ENCODE results near the gene SLC6A13. TPM values are rescaled to one million over a fixed set of nuclear protein-coding genes. Genes with fewer than 3 reads are reported as not detected.

The SLC6A13 gene
- total RNA-seq, 1 donor: not detected

DNA sequence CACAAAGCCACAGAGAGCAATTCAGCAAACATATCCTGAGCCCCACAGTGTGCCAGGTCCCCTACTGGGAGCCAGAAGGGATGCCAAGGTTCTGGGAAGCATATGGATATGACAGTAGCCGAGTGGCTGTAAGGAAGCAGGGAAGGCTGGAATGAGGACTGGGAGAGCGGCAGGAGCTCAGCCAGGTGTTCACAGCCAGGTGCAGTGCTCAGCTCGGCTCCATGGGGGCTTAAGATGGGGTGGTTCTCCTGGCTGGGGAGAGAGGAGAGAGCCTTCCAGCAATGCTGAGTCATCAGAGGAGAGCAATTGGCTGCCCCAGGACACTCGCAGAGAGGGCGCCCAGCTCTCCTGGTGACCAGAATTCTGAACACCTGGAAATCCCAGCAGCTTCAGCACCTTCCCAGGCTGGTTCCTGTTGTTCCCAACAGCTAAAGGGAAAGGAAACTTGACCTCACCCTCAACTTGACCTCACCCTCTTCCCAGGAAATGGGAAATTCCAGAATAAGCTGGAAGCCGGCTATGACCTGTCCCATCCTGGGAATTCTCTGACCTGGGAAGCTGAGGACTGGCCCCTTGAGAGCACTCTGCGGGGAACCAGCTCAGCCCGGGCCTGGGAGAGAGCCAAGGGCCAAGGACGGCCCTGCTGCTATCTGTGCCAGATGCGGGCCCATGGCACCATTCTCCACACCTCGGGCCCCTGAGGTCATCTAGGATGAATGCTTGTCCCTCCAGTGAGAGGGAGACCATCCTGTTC is 83.3 kb downstream of the SLC6A13 start:
- Histone ChIP-seq H3K9me3 (ENCODE audit: low read depth, low read length) (no peaks in the 10 kb centered on the region), H3K4me1 (ENCODE audit: insufficient read depth, low read length) (peaks cover 13% of the 10 kb centered on the region), H3K4me3 (ENCODE audit: low read length) (no peak overlapping the region), H3K27me3 (ENCODE audit: insufficient read depth, low read length) (no peaks in the 10 kb centered on the region)

DNA sequence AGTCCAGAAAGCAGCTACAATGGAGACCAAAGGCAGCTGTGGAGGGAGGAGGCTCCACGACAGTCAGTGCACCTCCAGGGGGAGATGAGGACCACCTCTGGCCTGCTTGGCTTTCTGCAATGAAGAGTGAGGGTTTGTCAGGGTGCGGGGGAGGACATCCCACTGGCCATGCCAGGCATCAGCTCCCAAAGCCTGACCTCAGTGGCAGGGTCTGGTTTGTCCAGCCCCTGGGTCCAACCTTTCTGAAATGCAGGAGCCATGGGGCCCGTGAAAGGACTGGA is 83.9 kb downstream of the SLC6A13 start:
- Histone ChIP-seq H3K4me3 (ENCODE audit: low read length) (no peak overlapping the region), H3K27me3 (ENCODE audit: insufficient read depth, low read length) (no peaks in the 10 kb centered on the region), H3K9me3 (ENCODE audit: low read depth, low read length) (no peaks in the 10 kb centered on the region), H3K4me1 (ENCODE audit: insufficient read depth, low read length) (peaks cover 13% of the 10 kb centered on the region)

DNA sequence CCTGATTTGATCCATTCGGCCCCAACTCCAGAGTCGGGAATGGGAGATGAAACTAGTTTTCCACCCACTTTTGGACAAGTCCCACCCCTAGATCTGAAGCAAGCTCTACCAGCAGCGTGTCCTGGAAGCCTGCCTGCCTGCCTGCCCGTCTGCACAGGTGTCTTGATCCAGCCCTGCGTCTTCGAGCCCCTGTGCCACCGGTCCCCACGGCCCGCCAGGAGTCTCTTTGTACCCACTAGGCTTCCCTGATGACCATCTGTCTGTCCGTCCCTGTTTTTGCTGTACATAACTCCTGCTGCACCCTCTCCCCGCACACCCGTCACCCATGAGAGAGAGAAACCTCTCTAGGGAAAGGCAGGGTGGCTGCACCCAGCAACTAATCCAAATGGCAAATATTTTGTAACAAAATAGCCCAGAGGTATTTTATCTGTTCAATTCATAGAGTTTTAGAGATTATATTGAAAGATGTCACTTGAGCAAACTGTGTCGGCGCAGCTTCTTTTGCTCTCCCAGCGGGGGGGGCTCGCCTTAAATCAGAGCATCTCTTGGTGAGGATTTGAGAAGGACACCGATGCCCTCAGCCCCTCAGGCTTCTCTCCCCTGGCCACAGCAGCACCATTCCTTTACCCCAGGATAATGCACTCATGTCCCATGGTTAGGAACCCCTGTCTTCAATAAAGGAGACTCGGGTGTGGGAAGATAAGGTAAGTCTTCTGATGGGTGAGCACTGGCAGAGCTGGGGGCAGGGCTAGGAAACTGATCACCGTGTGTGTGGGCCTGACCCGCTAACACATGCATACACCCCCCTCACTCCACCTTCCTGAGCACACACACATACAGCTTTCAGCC is 84.4 kb downstream of the SLC6A13 start:
- H3K9me3 ChIP-seq (ENCODE audit: low read depth, low read length): no peaks in the 10 kb centered on the region
- peaks cover 13% of the 10 kb centered on the region for H3K4me1 ChIP-seq (ENCODE audit: insufficient read depth, low read length)
- H3K27me3 ChIP-seq (ENCODE audit: insufficient read depth, low read length): no peaks in the 10 kb centered on the region
- no peak overlapping the region for H3K4me3 ChIP-seq (ENCODE audit: low read length)

DNA sequence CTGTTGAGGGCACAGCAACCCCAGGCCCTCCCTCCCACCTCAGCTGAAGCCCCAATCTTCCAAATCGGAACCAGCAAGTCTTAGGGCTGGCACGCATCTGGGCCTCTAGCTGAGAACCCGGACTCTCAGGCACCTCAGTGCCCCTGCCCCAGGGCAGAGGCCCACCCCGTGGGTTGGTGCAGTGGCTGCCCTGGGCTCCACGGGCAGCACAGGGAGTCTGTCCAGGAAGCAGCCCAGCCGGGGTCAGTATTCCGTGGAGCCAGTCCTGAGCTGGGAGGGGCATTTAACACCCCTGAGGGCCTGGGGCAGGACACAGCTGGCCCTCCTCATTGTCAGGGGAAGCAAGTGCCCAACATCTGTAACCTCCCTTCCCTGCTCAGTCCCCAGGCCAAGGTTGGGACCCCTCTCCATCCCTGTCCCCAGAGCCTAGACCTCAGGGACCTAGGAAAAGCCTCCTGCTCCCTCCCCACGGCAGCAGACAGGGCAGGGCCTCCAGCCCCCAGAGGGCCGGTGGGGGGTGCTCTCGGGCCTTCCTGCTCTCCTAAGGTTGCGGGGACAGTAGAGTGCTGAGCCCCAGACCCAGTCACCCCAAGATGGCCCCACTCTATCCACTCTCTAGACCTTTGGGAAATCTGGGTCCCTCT is 85.2 kb downstream of the SLC6A13 start:
- H3K4me1 ChIP-seq (ENCODE audit: insufficient read depth, low read length): peaks cover 19% of the 10 kb centered on the region
- no peaks in the 10 kb centered on the region for H3K9me3 ChIP-seq (ENCODE audit: low read depth, low read length)
- H3K27me3 ChIP-seq (ENCODE audit: insufficient read depth, low read length): no peaks in the 10 kb centered on the region
- no peak overlapping the region for H3K4me3 ChIP-seq (ENCODE audit: low read length)

DNA sequence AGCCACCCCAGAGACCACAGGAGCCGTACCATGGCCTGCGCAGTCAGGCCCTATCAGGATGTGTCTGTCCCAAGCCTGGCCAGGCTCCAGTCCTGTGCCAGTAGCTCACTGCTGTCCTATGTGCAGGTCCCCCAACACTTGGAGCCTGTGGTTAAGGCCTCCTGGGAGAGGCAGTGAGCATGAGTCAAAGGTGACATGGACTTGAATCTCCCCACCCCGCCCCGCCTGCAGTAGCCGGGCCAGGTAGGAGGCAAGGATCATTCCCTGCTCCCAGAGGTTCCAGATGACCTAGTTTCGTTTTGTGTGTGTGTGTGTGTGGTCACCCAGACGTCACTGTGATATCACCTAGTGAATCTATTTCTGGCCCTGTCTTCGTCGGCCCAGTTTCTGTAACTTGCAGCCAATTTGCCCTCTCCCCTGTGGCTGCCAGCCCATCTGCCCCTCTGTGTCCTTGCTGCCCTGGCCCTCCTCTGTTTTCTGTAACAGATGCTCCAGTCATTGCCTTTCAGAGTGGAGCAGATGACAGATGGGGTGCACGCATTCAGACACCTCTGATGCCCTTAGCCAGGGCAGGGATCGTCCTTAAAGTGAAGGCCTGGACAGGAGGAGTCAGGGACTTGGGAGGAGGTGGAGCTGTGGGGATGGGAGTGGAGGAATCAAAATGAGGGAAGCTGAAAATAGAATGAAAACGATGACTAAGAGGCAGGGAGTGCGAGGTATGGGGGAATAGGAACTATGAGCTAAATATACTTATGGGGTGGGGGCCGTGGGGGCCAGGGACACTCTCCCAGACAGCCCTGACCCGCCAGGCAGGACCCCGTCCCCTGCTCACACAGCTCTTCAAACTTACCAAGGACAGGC is 86.1 kb downstream of the SLC6A13 start:
- no peak overlapping the region for H3K4me3 ChIP-seq (ENCODE audit: low read length)
- no peaks in the 10 kb centered on the region for H3K27me3 ChIP-seq (ENCODE audit: insufficient read depth, low read length)
- H3K4me1 ChIP-seq (ENCODE audit: insufficient read depth, low read length): peaks cover 21% of the 10 kb centered on the region
- no peaks in the 10 kb centered on the region for H3K9me3 ChIP-seq (ENCODE audit: low read depth, low read length)

DNA sequence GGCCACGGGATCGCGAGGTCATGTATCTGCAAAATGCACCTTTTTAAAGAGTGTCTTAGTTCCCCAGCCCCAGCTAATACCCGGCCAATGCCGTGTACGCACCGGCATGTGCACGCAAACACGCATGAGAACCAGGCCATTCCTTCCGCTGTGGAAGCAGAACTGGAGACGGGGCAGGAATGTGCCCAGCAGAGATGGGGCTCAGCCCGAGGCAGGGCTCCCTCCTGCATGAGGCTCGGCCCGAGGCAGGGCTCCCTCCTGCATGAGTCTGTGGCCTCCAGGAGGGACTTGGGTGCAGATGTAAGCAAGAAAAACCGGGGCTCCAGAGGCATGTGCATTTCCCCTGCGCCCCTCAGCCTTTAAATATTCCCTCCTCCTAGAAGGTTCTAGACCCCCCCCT is 86.9 kb downstream of the SLC6A13 start:
- Histone ChIP-seq H3K27me3 (ENCODE audit: insufficient read depth, low read length) (no peaks in the 10 kb centered on the region), H3K4me1 (ENCODE audit: insufficient read depth, low read length) (peaks cover 19% of the 10 kb centered on the region), H3K9me3 (ENCODE audit: low read depth, low read length) (no peaks in the 10 kb centered on the region), H3K4me3 (ENCODE audit: low read length) (no peak overlapping the region)

DNA sequence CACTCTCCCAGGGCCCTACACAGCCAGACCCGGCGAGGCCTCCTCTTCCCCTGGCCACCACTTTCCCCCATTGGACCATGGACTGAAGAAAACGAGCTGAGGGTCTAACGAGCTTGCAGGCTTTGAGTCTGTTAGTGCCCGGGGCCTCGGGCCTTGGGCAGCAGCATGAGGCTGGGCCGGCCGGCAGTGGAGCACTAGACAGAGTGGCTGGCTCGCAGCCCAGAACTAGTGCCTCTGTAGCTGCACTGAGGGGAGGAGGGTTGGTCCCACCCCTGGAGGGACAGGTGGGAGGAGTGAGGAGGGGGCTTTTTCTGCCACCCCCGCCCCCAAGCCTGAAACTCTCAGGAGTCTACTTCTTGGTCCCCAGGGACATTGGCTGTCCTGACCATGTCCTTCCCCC is 87.4 kb downstream of the SLC6A13 start:
- no peak overlapping the region for H3K4me3 ChIP-seq (ENCODE audit: low read length)
- peaks cover 14% of the 10 kb centered on the region for H3K4me1 ChIP-seq (ENCODE audit: insufficient read depth, low read length)
- H3K27me3 ChIP-seq (ENCODE audit: insufficient read depth, low read length): no peaks in the 10 kb centered on the region
- no peaks in the 10 kb centered on the region for H3K9me3 ChIP-seq (ENCODE audit: low read depth, low read length)

DNA sequence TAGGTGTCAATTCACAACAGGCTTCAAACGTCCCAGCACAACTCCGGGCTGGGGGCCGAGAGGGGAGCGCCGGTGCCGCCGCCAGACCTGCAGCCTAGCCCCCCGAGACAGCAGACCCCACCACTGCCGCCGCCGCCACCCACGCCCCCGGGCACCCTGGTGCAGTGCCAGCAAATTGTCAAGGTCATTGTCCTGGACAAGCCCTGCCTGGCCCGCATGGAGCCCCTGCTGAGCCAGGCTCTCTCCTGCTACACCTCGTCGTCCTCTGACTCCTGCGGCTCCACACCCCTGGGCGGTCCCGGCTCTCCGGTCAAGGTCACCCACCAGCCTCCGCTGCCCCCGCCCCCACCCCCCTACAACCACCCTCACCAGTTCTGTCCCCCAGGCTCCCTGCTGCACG is 88.0 kb downstream of the SLC6A13 start:
- no peaks in the 10 kb centered on the region for H3K27me3 ChIP-seq (ENCODE audit: insufficient read depth, low read length)
- H3K9me3 ChIP-seq (ENCODE audit: low read depth, low read length): no peaks in the 10 kb centered on the region
- no peak overlapping the region for H3K4me3 ChIP-seq (ENCODE audit: low read length)
- H3K4me1 ChIP-seq (ENCODE audit: insufficient read depth, low read length): peaks cover 8% of the 10 kb centered on the region

DNA sequence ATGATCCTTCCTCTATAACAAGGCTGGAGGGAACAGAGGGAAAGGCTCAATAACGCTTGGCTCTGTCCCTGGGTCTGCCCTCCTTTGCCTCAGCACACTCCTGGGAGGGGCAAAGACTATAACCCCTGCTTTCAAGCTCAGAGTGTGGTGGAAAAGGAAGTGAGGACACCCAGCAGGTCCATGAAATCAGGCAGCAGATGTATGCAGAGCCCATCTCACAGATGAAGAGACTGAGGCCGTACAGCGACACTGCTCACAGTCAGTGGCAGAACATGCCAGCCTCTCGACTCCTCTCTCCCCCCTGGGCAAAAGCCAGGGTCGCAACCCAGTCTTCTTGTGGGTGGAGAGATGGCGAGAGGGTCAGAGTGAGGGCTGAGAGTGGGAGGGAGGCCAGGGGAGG is 88.5 kb downstream of the SLC6A13 start:
- Histone ChIP-seq H3K4me3 (ENCODE audit: low read length) (no peak overlapping the region), H3K4me1 (ENCODE audit: insufficient read depth, low read length) (peaks cover 8% of the 10 kb centered on the region), H3K9me3 (ENCODE audit: low read depth, low read length) (no peaks in the 10 kb centered on the region), H3K27me3 (ENCODE audit: insufficient read depth, low read length) (no peaks in the 10 kb centered on the region)

DNA sequence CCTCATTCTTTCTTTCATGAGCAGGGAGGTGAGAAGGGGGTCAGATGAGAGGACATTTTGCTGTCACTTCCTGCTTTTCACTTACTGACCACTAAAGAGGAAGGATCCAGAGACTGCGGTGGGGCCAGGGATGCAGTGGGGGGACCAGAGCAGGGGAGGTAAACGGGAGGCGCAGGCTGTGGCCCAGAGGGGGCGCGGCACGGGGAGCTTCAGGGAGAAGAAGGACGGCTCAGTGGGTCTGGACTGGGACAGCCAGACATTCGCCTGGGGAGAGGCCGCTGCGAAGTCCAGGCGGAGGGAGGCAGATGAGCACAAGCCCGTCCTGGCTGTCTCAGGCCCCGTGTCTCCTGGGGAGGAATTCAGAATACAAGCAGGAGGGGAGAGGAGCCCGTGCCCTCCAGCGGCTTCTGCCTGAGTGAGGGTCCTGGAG is 89.9 kb downstream of the SLC6A13 start:
- Histone ChIP-seq H3K4me3 (ENCODE audit: low read length) (no peak overlapping the region), H3K27me3 (ENCODE audit: insufficient read depth, low read length) (no peaks in the 10 kb centered on the region)

DNA sequence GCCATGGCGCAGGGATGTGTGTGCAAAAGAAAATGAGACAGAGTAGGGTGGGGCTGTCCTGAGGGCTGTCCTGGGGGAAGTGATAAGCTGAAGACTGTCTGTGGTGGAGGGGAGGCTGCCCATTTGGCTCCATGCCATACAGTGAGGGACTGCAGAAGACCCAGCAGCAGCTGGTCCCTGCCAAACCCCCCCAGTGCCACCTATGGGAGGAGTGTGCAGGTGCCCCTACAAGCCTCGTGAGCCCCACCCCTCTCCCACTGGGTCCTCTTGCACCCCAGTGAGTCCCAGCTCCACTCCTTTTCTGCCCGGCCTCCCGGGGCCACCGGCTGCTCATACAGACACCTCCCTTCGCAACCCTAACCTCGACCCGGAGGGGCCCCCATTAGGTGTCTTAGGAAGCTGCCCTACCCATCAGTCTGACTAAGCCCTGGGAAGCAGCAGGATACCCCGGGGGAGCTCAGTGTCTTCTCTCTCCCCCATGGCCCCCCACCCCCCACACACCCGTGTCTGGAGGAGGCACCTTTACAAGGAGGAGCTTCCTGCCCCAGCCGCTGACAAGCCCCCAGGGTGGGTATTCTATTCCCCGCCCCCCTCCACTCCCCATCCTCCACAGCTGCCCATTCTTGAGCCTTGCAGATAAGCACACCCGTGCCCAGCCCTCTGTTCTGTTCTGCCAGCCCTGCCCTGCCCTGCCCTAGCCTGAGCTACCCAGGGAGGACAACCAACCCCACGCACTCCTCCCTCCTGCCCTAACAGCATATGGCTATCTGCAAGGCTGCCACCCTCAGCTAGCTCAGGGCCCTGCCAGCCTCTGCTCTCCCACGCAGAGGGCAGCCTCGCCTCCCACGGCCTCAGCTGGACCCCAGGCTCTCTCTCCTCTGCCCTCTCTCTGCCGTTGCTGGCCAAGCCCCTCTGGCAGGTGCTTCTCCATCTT is 90.6 kb downstream of the SLC6A13 start:
- Histone ChIP-seq H3K4me3 (ENCODE audit: low read length) (no peak overlapping the region), H3K9me3 (ENCODE audit: low read depth, low read length) (no peaks in the 10 kb centered on the region), H3K27me3 (ENCODE audit: insufficient read depth, low read length) (no peaks in the 10 kb centered on the region), H3K4me1 (ENCODE audit: insufficient read depth, low read length) (peaks cover 8% of the 10 kb centered on the region)

More for the DNA sequence above, 89.9 kb downstream of the SLC6A13 start:
- Histone ChIP-seq H3K4me1 (ENCODE audit: insufficient read depth, low read length) (peaks cover 8% of the 10 kb centered on the region), H3K9me3 (ENCODE audit: low read depth, low read length) (no peaks in the 10 kb centered on the region)

DNA sequence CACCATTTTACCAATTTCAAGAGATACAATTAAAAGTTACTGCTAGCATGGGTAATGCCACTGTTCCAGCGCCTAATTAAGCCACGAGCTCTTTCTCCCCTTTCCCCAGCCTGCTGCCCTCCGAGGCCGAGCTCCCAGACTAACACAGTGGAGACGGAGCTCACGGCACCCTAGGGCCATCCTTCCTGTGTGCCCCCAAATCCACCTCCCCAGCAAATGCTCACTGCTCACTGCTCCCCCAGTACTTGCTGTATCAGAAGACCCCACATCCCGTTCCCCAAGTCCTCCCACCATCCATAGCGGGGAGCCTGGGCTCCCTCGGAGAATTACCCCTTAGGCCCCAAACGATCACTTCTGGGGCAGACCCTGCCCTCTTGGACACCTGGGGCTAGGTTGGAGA is 91.4 kb downstream of the SLC6A13 start:
- H3K9me3 ChIP-seq (ENCODE audit: low read depth, low read length): no peaks in the 10 kb centered on the region
- no peaks in the 10 kb centered on the region for H3K27me3 ChIP-seq (ENCODE audit: insufficient read depth, low read length)
- peaks cover 8% of the 10 kb centered on the region for H3K4me1 ChIP-seq (ENCODE audit: insufficient read depth, low read length)
- H3K4me3 ChIP-seq (ENCODE audit: low read length): no peak overlapping the region

All from mononuclear cell (primary cell).